Liver (tissue), 9 donors: ENCODE data around the gene CSNK1G3. TPM values are rescaled to one million over a fixed set of nuclear protein-coding genes. Genes with fewer than 3 reads are reported as not detected.

ENCODE experiments used
- DNase-seq: peaks from one replicate; pipeline ENCODE4 v3.0.0-alpha.2; 2017; ENCODE audit warnings: low spot score
- H3K27ac ChIP-seq, 2 donors: one replicate each; pipeline ENCODE4 v1.7.0; 2013; ENCODE audit warnings: inconsistent platforms in 2 of 2, low read length in 2 of 2, control low read depth in 1 of 2, low read depth in 1 of 2, mild to moderate bottlenecking in 1 of 2
- H3K27me3 ChIP-seq, 4 donors: one replicate each; pipeline versions ENCODE4 v1.6.1 to v1.7.0; 2013; ENCODE audit warnings: low read length in 3 of 4, inconsistent platforms in 1 of 4, mild to moderate bottlenecking in 1 of 4, moderate library complexity in 1 of 4; ENCODE audit not compliant: control insufficient read depth in 4 of 4, insufficient read depth in 4 of 4
- H3K36me3 ChIP-seq, 4 donors: one replicate each; pipeline versions ENCODE4 v1.6.1 to v1.7.0; 2013; ENCODE audit warnings: low read length in 3 of 4, mild to moderate bottlenecking in 3 of 4, low read depth in 1 of 4, moderate library complexity in 1 of 4; ENCODE audit not compliant: control insufficient read depth in 4 of 4, insufficient read depth in 3 of 4
- H3K4me1 ChIP-seq, 4 donors: one replicate each; pipeline versions ENCODE4 v1.6.1 to v1.7.0; 2013; ENCODE audit warnings: low read length in 3 of 4, mild to moderate bottlenecking in 3 of 4, moderate library complexity in 1 of 4; ENCODE audit not compliant: control insufficient read depth in 4 of 4, insufficient read depth in 4 of 4
- H3K4me3 ChIP-seq, 3 donors: one replicate each; pipeline versions ENCODE4 v1.6.1 to v1.7.0; 2013; ENCODE audit warnings: low read length in 3 of 3, control low read depth in 1 of 3, low read depth in 1 of 3, mild to moderate bottlenecking in 1 of 3
- H3K9ac ChIP-seq, 2 donors: one replicate each; pipeline ENCODE4 v1.7.0; 2013; ENCODE audit warnings: low read length in 2 of 2, mild to moderate bottlenecking in 2 of 2, moderate library complexity in 2 of 2, control low read depth in 1 of 2, low read depth in 1 of 2
- H3K9me3 ChIP-seq, 4 donors: one replicate each; pipeline versions ENCODE4 v1.6.1 to v1.7.0; 2013; ENCODE audit warnings: low read length in 3 of 4; ENCODE audit not compliant: control insufficient read depth in 4 of 4
- EGR1 ChIP-seq, 2 donors: IDR thresholded peaks; 2 replicates each; pipeline ENCODE4 v1.6.1; 2016 to 2018; ENCODE audit warnings: antibody characterized with exemption in 2 of 2, low read depth in 2 of 2
- FOXA1 ChIP-seq: IDR thresholded peaks from 2 replicates; pipeline ENCODE4 v1.6.1; 2016; ENCODE audit warnings: antibody characterized with exemption
- FOXA2 ChIP-seq: IDR thresholded peaks from 2 replicates; pipeline ENCODE4 v1.6.1; 2016; ENCODE audit warnings: antibody characterized with exemption
- HNF4A ChIP-seq, 2 donors: conservative IDR thresholded peaks; 2 replicates each; pipeline ENCODE4 v1.6.1; 2016; ENCODE audit warnings: antibody characterized with exemption in 2 of 2, mild to moderate bottlenecking in 2 of 2
- HNF4G ChIP-seq: IDR thresholded peaks from 2 replicates; pipeline ENCODE4 v1.6.1; 2016; ENCODE audit warnings: antibody characterized with exemption
- JUND ChIP-seq, 2 donors: IDR thresholded peaks; 2 replicates each; pipeline ENCODE4 v1.6.1; 2016; ENCODE audit warnings: antibody characterized with exemption in 2 of 2
- NR2F2 ChIP-seq: IDR thresholded peaks from 2 replicates; pipeline ENCODE4 v1.6.1; 2016; ENCODE audit warnings: antibody characterized with exemption
- RAD21 ChIP-seq, 2 donors: IDR thresholded peaks; 2 replicates each; pipeline ENCODE4 v1.6.1; 2016; ENCODE audit warnings: antibody characterized with exemption in 2 of 2, mild to moderate bottlenecking in 2 of 2
- RXRA ChIP-seq, 2 donors: IDR thresholded peaks; 2 replicates each; pipeline ENCODE4 v1.6.1; 2017 to 2018; ENCODE audit warnings: antibody characterized with exemption in 2 of 2, mild to moderate bottlenecking in 1 of 2
- SP1 ChIP-seq: IDR thresholded peaks from 2 replicates; pipeline ENCODE4 v1.6.1; 2018; ENCODE audit warnings: antibody characterized with exemption, mild to moderate bottlenecking
- TAF1 ChIP-seq: conservative IDR thresholded peaks from 2 replicates; pipeline ENCODE4 v1.6.1; 2016; ENCODE audit warnings: antibody characterized with exemption, mild to moderate bottlenecking
- YY1 ChIP-seq: IDR thresholded peaks from 2 replicates; pipeline ENCODE4 v1.6.1; 2016; ENCODE audit warnings: antibody characterized with exemption, mild to moderate bottlenecking
- WGBS: extraction: QIAGEN DNeasy Blood & Tissue Kit; methylation state at CpG from one replicate; pipeline ENCODE4 v1.1.7; 2013; 5-methylcytosine and 5-hydroxymethylcytosine counted together
- polyA plus RNA-seq, 2 donors: library from polyadenylated mRNA; stranded (reverse) in 1 of 2; unstranded in 1 of 2; fragments of 200-250 nt in 1 of 2; fragments of >200 nt in 1 of 2; fragmentation: Nextera tagmentation in 1 of 2; extraction: Ambion mirVana in 1 of 2; gene quantifications; one replicate each; pipeline versions ENCODE4 v1.2.1 to v1.2.3, GENCODE V29; 2013 to 2015
- total RNA-seq, 2 donors: library from RNA; depleted of rRNA; stranded (reverse); fragments of >200 nt; gene quantifications; one replicate each; pipeline ENCODE4 v1.2.3, GENCODE V29; 2014
- TF ChIP-seq, protein P1 (sequence below): IDR thresholded peaks from 2 replicates; pipeline ENCODE4 v1.6.1; 2016; ENCODE audit warnings: antibody characterized with exemption
- TF ChIP-seq, protein P2 (sequence below): IDR thresholded peaks from 2 replicates; pipeline ENCODE4 v1.6.1; 2016; ENCODE audit warnings: antibody characterized with exemption
- TF ChIP-seq, protein P3 (sequence below): fragments of 150-350 bp; IDR thresholded peaks from 2 replicates; pipeline ENCODE4 v1.5.1; 2017; ENCODE audit warnings: improper control_type of control experiment, low read depth, low read length; ENCODE audit not compliant: missing input control
- TF ChIP-seq, protein P4 (sequence below): IDR thresholded peaks from 2 replicates; pipeline ENCODE4 v1.6.1; 2016; ENCODE audit warnings: antibody characterized with exemption, mild to moderate bottlenecking
- donor health status: healthy.
- donor health status: healthy.
- donor health status: healthy.
- donor health status: healthy.
- donor health status: healthy.

CSNK1G3 gene
- total and polyA plus RNA-seq, 4 donors = 6.8 to 28.9 (median 15.4) TPM

DNA sequence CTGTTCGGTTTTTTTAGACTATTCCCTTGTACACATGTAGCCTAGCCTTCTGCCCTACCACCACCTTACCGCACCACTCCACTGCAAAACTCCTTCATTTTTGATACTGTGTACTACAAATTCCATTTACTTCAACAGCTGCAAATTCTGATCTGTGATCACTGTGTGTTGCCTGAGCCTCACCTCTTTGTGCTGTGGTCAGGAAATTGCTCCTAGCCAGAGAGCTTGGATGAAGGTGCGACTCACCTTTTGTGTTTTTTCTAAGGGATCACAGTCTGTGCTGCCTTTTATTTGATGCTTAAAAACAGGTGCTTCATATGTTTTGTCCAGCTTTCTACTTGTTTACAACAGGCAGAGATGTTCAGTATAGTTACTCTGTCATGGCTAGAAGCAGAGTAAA, 31.5 kb downstream of the CSNK1G3 start:
- Histone ChIP-seq H3K36me3 (no peaks in the 10 kb centered on the region), H3K4me1 (peaks cover 4 to 10% (median 8%) of the 10 kb centered on the region in 4 donors), H3K9me3 (no peaks in the 10 kb centered on the region), H3K9ac (no peak overlapping the region), H3K27ac (no peak overlapping the region), H3K4me3 (no peak overlapping the region), H3K27me3 (no peaks in the 10 kb centered on the region)
- TF ChIP-seq HNF4A (conservative IDR thresholded peaks at IDR 0.05) (no peak), EGR1 (IDR thresholded peaks at IDR 0.05; ENCODE audit: low read depth in 2 of 2) (no peak), YY1 (no peak), FOXA2 (no peak), FOXA1 (no peak), NR2F2 (no peak), HNF4G (no peak), SP1 (no peak)
- TF ChIP-seq, protein P1, sequence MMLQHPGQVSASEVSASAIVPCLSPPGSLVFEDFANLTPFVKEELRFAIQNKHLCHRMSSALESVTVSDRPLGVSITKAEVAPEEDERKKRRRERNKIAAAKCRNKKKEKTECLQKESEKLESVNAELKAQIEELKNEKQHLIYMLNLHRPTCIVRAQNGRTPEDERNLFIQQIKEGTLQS = no peak
- TF ChIP-seq, protein P2, sequence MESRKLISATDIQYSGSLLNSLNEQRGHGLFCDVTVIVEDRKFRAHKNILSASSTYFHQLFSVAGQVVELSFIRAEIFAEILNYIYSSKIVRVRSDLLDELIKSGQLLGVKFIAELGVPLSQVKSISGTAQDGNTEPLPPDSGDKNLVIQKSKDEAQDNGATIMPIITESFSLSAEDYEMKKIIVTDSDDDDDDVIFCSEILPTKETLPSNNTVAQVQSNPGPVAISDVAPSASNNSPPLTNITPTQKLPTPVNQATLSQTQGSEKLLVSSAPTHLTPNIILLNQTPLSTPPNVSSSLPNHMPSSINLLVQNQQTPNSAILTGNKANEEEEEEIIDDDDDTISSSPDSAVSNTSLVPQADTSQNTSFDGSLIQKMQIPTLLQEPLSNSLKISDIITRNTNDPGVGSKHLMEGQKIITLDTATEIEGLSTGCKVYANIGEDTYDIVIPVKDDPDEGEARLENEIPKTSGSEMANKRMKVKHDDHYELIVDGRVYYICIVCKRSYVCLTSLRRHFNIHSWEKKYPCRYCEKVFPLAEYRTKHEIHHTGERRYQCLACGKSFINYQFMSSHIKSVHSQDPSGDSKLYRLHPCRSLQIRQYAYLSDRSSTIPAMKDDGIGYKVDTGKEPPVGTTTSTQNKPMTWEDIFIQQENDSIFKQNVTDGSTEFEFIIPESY = no peak
- 97% methylated on average over 3 of the region's 3 CpGs for WGBS
- DNase-seq = no peak

DNA sequence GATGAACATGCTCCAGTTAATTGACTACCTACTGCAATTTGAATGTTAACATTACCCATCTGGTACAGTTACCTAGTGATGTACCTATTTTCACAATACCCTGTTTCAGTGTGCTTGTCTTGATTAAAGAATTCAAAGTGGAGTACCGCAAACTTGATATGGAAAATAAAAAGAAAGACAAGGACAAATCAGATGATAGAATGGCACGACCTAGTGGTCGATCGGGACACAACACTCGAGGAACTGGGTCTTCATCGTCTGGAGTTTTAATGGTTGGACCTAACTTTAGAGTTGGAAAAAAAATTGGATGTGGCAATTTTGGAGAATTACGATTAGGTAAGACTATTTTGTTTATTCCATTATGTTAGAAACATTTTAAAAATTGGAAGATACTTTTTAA, 33.5 kb downstream of the CSNK1G3 start:
- 41% methylated on average over 7 of the region's 7 CpGs for WGBS
- peaks cover 0 to 2% (median 0%) of the 10 kb centered on the region in 4 donors for H3K36me3 ChIP-seq
- no peak for DNase-seq

DNA sequence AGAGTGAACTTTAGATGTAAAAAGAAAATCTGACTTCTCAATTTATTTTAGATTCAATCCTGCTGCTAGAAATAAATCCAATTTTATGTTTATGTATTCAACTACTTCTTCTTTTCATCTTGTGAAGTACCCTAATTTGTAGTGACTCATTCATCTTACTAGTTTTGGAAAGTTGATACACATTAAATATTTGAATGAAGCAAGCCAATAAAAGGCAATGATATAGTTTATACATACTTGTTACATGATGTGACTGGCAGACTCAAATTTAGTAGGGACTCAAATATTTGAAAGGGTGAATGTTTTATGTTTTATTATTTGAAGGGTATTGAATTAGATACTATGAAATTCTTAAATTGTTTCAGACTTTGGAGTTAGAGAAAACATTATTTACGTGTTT, 34.7 kb downstream of the CSNK1G3 start:
- peaks cover 2 to 10% (median 6%) of the 10 kb centered on the region in 4 donors for H3K4me1 ChIP-seq

More for the DNA sequence above, 33.5 kb downstream of the CSNK1G3 start:
- TF ChIP-seq FOXA2 (no peak), FOXA1 (no peak), RAD21 (IDR thresholded peaks at IDR 0.05) (peak; percentile 82 to 84)
- TF ChIP-seq, protein P3, sequence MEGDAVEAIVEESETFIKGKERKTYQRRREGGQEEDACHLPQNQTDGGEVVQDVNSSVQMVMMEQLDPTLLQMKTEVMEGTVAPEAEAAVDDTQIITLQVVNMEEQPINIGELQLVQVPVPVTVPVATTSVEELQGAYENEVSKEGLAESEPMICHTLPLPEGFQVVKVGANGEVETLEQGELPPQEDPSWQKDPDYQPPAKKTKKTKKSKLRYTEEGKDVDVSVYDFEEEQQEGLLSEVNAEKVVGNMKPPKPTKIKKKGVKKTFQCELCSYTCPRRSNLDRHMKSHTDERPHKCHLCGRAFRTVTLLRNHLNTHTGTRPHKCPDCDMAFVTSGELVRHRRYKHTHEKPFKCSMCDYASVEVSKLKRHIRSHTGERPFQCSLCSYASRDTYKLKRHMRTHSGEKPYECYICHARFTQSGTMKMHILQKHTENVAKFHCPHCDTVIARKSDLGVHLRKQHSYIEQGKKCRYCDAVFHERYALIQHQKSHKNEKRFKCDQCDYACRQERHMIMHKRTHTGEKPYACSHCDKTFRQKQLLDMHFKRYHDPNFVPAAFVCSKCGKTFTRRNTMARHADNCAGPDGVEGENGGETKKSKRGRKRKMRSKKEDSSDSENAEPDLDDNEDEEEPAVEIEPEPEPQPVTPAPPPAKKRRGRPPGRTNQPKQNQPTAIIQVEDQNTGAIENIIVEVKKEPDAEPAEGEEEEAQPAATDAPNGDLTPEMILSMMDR = peak; percentile 66
- Histone ChIP-seq H3K27me3 (no peaks in the 10 kb centered on the region), H3K4me1 (peaks cover 2 to 10% (median 6%) of the 10 kb centered on the region in 4 donors), H3K9ac (peak overlapping the region in 1 of 2 donors; percentile 42), H3K9me3 (no peaks in the 10 kb centered on the region), H3K4me3 (no peak overlapping the region), H3K27ac (no peak overlapping the region)

More for the DNA sequence above, 34.7 kb downstream of the CSNK1G3 start:
- Histone ChIP-seq H3K27ac (no peak overlapping the region), H3K4me3 (no peak overlapping the region), H3K36me3 (peaks cover 0 to 2% (median 0%) of the 10 kb centered on the region in 4 donors), H3K27me3 (no peaks in the 10 kb centered on the region), H3K9ac (no peak overlapping the region), H3K9me3 (no peaks in the 10 kb centered on the region)
- 98% methylated on average over 1 of the region's 1 CpG for WGBS
- DNase-seq = no peak
- no peak for TF ChIP-seq EGR1 (IDR thresholded peaks at IDR 0.05; ENCODE audit: low read depth in 2 of 2)
- no peak for TF ChIP-seq JUND (IDR thresholded peaks at IDR 0.05)
- no peak for TF ChIP-seq HNF4A (conservative IDR thresholded peaks at IDR 0.05)
- TF ChIP-seq TAF1 = no peak
- TF ChIP-seq SP1 = no peak
- TF ChIP-seq, protein P4, sequence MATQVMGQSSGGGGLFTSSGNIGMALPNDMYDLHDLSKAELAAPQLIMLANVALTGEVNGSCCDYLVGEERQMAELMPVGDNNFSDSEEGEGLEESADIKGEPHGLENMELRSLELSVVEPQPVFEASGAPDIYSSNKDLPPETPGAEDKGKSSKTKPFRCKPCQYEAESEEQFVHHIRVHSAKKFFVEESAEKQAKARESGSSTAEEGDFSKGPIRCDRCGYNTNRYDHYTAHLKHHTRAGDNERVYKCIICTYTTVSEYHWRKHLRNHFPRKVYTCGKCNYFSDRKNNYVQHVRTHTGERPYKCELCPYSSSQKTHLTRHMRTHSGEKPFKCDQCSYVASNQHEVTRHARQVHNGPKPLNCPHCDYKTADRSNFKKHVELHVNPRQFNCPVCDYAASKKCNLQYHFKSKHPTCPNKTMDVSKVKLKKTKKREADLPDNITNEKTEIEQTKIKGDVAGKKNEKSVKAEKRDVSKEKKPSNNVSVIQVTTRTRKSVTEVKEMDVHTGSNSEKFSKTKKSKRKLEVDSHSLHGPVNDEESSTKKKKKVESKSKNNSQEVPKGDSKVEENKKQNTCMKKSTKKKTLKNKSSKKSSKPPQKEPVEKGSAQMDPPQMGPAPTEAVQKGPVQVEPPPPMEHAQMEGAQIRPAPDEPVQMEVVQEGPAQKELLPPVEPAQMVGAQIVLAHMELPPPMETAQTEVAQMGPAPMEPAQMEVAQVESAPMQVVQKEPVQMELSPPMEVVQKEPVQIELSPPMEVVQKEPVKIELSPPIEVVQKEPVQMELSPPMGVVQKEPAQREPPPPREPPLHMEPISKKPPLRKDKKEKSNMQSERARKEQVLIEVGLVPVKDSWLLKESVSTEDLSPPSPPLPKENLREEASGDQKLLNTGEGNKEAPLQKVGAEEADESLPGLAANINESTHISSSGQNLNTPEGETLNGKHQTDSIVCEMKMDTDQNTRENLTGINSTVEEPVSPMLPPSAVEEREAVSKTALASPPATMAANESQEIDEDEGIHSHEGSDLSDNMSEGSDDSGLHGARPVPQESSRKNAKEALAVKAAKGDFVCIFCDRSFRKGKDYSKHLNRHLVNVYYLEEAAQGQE = no peak
- no peak for TF ChIP-seq FOXA1
- no peak for TF ChIP-seq RXRA (IDR thresholded peaks at IDR 0.05)
- no peak for TF ChIP-seq RAD21 (IDR thresholded peaks at IDR 0.05)
